CD4-positive, alpha-beta T cell (primary cell): Measurements from ENCODE around the gene ARMC9. TPM values are rescaled to one million over a fixed set of nuclear protein-coding genes. Genes with fewer than 3 reads are reported as not detected.
"Not testable (repeated sequence)": the region's sequence is repeated elsewhere in the genome, so short reads cannot be mapped to it uniquely, and the experiment has no call there.

ENCODE experiments used
- ATAC-seq: fragments of 200-7000 bp; cut with Tn5 transposase; one replicate; pipeline ENCODE4 v1.10.0; 2022; ENCODE audit warnings: mild to moderate bottlenecking; ENCODE audit not compliant: poor library complexity
- CTCF ChIA-PET: fragments of 350-600 bp; sonication (Branson Sonifier 250); formaldehyde crosslinking; loops from one replicate; lab custom pipeline; 2021; ENCODE audit warnings: antibody characterized with exemption, inconsistent platforms; lab: Charles Lee
- POLR2A ChIA-PET: fragments of 350-600 bp; sonication (Branson Sonifier 250); formaldehyde crosslinking; loops from one replicate; lab custom pipeline; 2021; ENCODE audit warnings: antibody characterized with exemption, inconsistent platforms; lab: Charles Lee
- DNase-seq, 14 experiments: peaks; one replicate each; pipeline ENCODE4 v3.0.0-alpha.2; 2013 to 2020; ENCODE audit warnings: mixed read lengths in 2 of 14
- H3K27ac ChIP-seq, 2 donors: one replicate each; pipeline versions ENCODE4 v1.5.1 to v1.7.0; 2013; ENCODE audit warnings: low read length in 2 of 2, low read depth in 1 of 2, mild to moderate bottlenecking in 1 of 2
- H3K27me3 ChIP-seq, 2 experiments: 1 replicate in 1 of 2; 2 replicates in 1 of 2; pipeline versions ENCODE4 v1.6.1 to v1.7.0; 2013; ENCODE audit warnings: low read length in 2 of 2, control low read depth in 1 of 2, mild to moderate bottlenecking in 1 of 2, moderate library complexity in 1 of 2; ENCODE audit not compliant: insufficient read depth in 2 of 2, control insufficient read depth in 1 of 2
- H3K36me3 ChIP-seq: one replicate; pipeline ENCODE4 v1.6.1; 2013; ENCODE audit warnings: low read length, control low read depth; ENCODE audit not compliant: insufficient read depth
- H3K4me1 ChIP-seq: one replicate; pipeline ENCODE4 v1.6.1; 2013; ENCODE audit warnings: low read length, control low read depth; ENCODE audit not compliant: insufficient read depth
- H3K4me3 ChIP-seq: one replicate; pipeline ENCODE4 v1.5.1; 2013; ENCODE audit warnings: mild to moderate bottlenecking, low read length, moderate library complexity
- H3K9me3 ChIP-seq, 2 experiments: 1 replicate in 1 of 2; 2 replicates in 1 of 2; pipeline versions ENCODE4 v1.6.1 to v1.7.0; 2013; ENCODE audit warnings: low read length in 2 of 2, mild to moderate bottlenecking in 2 of 2, control low read depth in 1 of 2, moderate library complexity in 1 of 2; ENCODE audit not compliant: control insufficient read depth in 1 of 2, insufficient read depth in 1 of 2
- H3K27ac Mint-ChIP-seq: one replicate; pipeline ENCODE4 v1.8.0; 2020; ENCODE audit warnings: mixed read lengths
- H3K27me3 Mint-ChIP-seq: one replicate; pipeline ENCODE4 v1.8.0; 2021; ENCODE audit warnings: mixed read lengths
- H3K36me3 Mint-ChIP-seq: one replicate; pipeline ENCODE4 v1.8.0; 2021; ENCODE audit warnings: low read depth, mixed read lengths
- H3K4me1 Mint-ChIP-seq: one replicate; pipeline ENCODE4 v1.8.0; 2021; ENCODE audit warnings: low read depth, mixed read lengths
- H3K4me3 Mint-ChIP-seq: one replicate; pipeline ENCODE4 v1.8.0; 2020; ENCODE audit warnings: mild to moderate bottlenecking, mixed read lengths
- H3K9me3 Mint-ChIP-seq: one replicate; pipeline ENCODE4 v1.8.0; 2020; ENCODE audit warnings: mixed read lengths
- CTCF ChIP-seq: fragments of 200-600 bp; IDR thresholded peaks from one replicate; pipeline ENCODE4 v1.8.0; 2022; ENCODE audit warnings: antibody characterized with exemption, mild to moderate bottlenecking
- intact Hi-C, 2 experiments: fragments of 100-400 bp; cut with DNase I in 1 of 2; cut with micrococcal nuclease in 1 of 2; formaldehyde crosslinking; loops; one replicate each; pipeline versions ENCODE4 v1.15.1 to v1.9.0; 2023 to 2025; cut with DNase I, micrococcal nuclease
- total RNA-seq, 174 experiments: library from RNA in 2 of 174; stranded (reverse) in 2 of 174; gene quantifications; one replicate each; pipeline ENCODE4 v1.2.3 and lab custom pipeline; 2021 to 2026

Gene ARMC9
- total RNA-seq, 2 experiments from 2014 or later: 0.16 to 0.42 TPM

- ChIA-PET POLR2A (no interaction called here), CTCF (no interaction called here)
- no peaks in the 10 kb centered on the region for H3K4me1 ChIP-seq
- H3K4me3 Mint-ChIP-seq: no peak overlapping the region
- H3K27ac Mint-ChIP-seq: no peak overlapping the region
- intact Hi-C loops: no loop called here
- no peaks in the 10 kb centered on the region for H3K27me3 Mint-ChIP-seq
- DNase-seq (no peak), ATAC-seq (no peak)
- no peaks in the 10 kb centered on the region for H3K36me3 ChIP-seq
- H3K9me3 Mint-ChIP-seq: no peaks in the 10 kb centered on the region
- H3K9me3 ChIP-seq: no peaks in the 10 kb centered on the region
- no peaks in the 10 kb centered on the region for H3K27me3 ChIP-seq
- H3K27ac ChIP-seq: no peak overlapping the region
- no peaks in the 10 kb centered on the region for H3K4me1 Mint-ChIP-seq
- no peaks in the 10 kb centered on the region for H3K36me3 Mint-ChIP-seq
- H3K4me3 ChIP-seq: no peak overlapping the region
- TF ChIP-seq CTCF: no peak
These were observed 47.9 kb downstream of the ARMC9 start for GRCh38 chr2:231246171-231246842.

- no peak overlapping the region for H3K27ac ChIP-seq
- no peak overlapping the region for H3K4me3 ChIP-seq
- DNase-seq: no peak
- Mint-ChIP-seq H3K4me3 (no peak overlapping the region), H3K27ac (no peak overlapping the region), H3K36me3 (no peaks in the 10 kb centered on the region), H3K4me1 (no peaks in the 10 kb centered on the region), H3K9me3 (no peaks in the 10 kb centered on the region), H3K27me3 (no peaks in the 10 kb centered on the region)
- no peaks in the 10 kb centered on the region for H3K36me3 ChIP-seq
- POLR2A ChIA-PET: no interaction called here
- H3K4me1 ChIP-seq: no peaks in the 10 kb centered on the region
- CTCF ChIA-PET: no interaction called here
- no peaks in the 10 kb centered on the region for H3K27me3 ChIP-seq
- TF ChIP-seq CTCF: no peak
- intact Hi-C loops: no loop called here
- no peaks in the 10 kb centered on the region for H3K9me3 ChIP-seq
- no peak for ATAC-seq
These were observed 51.7 kb downstream of the ARMC9 start for GRCh38 chr2:231250146-231250545.

- H3K9me3 ChIP-seq: no peaks in the 10 kb centered on the region
- no peaks in the 10 kb centered on the region for H3K27me3 ChIP-seq
- H3K27ac Mint-ChIP-seq: no peak overlapping the region
- no peaks in the 10 kb centered on the region for H3K36me3 ChIP-seq
- H3K9me3 Mint-ChIP-seq: no peaks in the 10 kb centered on the region
- H3K4me1 Mint-ChIP-seq: no peaks in the 10 kb centered on the region
- no peak for ATAC-seq
- ChIA-PET CTCF (no interaction called here), POLR2A (no interaction called here)
- no peaks in the 10 kb centered on the region for H3K4me1 ChIP-seq
- no peak overlapping the region for H3K27ac ChIP-seq
- no peaks in the 10 kb centered on the region for H3K36me3 Mint-ChIP-seq
- no peak overlapping the region for H3K4me3 Mint-ChIP-seq
- H3K27me3 Mint-ChIP-seq: no peaks in the 10 kb centered on the region
- DNase-seq: no peak
- TF ChIP-seq CTCF: no peak
- no peak overlapping the region for H3K4me3 ChIP-seq
- intact Hi-C loops: no loop called here
These were observed 52.3 kb downstream of the ARMC9 start for GRCh38 chr2:231250698-231251097.

GRCh38 chr2:231253292-231253691 is 54.9 kb downstream of the ARMC9 start:
- H3K27ac ChIP-seq, POLR2A ChIA-PET, DNase-seq, H3K9me3 ChIP-seq, CTCF ChIA-PET, H3K9me3 Mint-ChIP-seq, H3K4me1 ChIP-seq, H3K4me1 Mint-ChIP-seq, H3K27me3 Mint-ChIP-seq, H3K27me3 ChIP-seq, intact Hi-C loops, H3K4me3 Mint-ChIP-seq, H3K36me3 Mint-ChIP-seq, ATAC-seq, H3K36me3 ChIP-seq, H3K27ac Mint-ChIP-seq, H3K4me3 ChIP-seq: not testable (repeated sequence)
